ENCODE results near the gene SAV1.
"Not testable (repeated sequence)": the region's sequence is repeated elsewhere in the genome, so short reads cannot be mapped to it uniquely, and the experiment has no call there.

SAV1 gene

DNA sequence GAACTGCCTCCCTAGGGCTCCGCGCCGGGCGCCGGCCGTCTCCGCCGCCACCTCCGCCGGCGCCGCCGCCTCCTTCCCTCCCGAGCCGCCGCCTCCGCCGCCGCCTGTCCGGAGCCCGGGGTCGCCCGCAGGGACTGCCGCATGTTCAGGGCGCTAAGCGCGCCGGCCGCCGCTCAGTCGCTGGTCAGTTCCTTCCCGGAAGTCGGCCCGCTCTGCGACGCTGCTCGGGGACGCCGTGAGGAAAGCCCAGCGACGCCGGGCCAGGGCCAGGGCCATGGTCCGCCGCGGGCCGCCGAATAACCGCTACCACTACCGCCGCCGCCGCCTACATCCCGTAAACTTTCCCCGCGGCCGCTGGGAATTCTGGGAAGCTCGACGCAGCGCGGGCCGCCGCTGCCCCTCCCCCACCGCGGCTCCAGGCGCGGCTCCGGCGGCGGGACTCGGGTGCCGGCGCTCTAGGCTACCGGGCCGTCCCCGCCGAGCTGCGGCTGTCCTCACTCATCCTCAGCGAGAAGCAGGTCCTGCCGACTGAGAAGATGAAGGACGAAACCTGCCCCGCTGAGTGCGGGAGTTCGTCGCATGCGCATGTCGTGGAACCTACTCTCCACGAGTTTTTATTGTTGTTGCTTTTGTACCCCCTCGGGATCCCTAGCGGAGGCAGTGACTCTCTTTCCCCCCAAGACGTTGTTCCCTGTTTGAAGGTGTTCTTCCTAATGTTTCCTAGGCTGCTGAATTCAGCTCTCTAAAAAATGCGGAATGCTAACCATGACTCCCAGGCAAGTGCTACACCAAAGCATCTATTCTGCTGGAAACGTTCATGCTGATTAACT lies at the start of gene SAV1:
Gene SAV1, minus strand, starts transcription at position 311 of the 830 bp plus-strand sequence. CDS start 339 bp downstream, outside the sequence.
- peak; percentile 45 for DNase-seq

DNA sequence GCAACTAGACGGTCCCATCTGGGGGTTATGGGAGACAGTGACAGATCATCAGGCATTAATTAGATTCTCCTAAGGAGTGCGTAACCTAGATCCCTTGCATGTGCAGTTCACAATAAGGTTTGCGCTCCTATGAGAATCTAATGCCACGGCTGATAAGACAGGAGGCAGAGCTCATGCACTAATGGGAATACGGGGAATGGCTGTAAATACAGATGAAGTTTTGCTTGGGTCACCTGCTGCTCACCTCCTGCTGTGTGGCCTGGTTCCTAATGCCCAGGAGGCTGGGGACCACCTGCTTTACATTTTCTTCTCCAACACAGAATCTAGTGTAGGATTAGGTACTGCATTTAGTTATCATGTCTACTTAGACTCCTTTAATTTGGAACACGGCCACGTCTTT lies 49.7 kb upstream of the SAV1 start:
- no peak for DNase-seq

DNA sequence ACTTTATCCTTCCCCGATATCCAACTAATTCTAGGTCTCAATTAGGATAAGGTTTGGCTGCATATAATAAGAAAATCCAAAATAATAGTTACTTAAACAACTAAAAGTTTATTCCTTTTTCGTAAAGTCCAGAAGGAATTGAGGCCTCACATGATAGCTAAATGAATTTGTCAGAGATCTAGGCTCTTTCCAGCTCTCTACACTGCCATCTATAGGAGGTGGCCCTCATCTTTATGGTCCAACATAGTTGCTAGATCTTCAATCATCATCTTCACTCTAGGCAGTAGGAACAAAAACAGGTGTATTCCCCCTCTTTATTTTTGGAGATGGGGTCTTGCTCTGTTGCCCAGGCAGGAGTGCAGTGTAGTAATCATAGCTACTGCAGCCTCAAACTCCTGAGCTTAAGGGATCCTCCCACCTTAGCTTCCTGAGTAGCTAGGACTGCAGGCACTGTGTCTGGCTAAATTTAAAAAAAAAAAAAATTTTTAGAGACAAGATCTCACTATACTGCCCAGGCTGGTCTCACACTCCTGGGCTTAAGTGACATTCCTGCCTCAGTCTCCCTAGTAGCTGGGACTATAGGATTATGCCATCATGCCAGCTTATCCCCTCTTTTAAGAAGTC lies 46.5 kb upstream of the SAV1 start:
- DNase-seq, result no peak

GRCh38 chr14:50711043-50711442 lies 42.9 kb upstream of the SAV1 start:
- DNase-seq, result no peak

DNA sequence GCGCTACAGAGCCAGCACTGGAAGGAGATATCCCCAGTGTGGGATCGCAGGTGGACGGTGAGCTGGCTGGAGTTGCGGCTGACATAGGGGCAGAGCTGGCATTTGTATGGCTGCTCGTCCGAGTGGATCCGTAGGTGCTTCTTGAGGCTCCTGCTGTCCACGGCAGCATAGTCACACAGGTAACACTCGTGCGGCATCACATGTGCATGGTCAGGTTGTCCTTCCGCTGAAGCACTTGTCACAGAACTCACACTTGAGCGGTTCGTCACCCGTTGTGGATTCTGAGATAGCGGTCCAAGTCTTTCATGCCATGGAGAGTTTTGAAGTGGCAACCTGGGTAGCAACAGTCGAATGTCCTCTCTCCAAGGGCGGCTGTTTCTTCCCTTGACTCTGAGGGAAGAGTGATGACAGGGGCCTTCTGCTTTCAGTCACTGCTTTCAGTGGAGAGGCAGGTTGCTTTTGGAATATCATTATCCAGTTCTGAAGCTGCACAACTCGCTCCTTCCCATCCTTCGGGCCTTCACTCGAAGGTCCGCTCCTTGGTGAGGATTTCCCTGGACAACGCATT lies 37.0 kb upstream of the SAV1 start:
- no peak for DNase-seq

GRCh38 chr14:50704454-50705010 lies 36.4 kb upstream of the SAV1 start:
- no peak for DNase-seq

DNA sequence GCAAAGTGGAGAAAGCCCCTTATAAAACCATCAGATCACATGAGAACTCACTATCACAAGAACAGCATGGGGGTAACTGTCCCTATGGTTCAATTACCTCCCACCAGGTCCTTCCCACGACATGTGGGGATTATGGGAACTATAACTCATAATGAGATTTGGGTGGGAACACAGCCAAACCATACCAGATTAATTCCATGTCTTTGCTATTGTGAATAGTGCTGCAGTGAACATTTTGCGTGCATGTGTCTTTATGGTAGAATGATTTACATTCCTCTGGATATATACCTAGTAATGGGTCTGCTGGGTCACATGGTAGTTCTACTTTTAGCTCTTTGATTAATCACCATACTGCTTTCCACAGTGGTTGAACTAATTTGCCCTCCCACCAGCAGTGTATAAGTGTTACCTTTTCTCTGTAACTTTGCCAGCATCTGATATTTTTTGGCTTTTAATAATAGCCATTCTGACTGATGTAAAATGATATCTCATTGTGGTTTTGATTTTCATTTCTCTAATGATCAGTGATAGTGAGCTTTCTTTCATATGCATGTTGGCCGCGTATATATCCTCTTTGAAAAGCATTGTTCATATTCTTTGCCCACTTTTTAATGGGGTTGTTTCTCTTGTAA lies 29.7 kb upstream of the SAV1 start:
- no peak for DNase-seq

DNA sequence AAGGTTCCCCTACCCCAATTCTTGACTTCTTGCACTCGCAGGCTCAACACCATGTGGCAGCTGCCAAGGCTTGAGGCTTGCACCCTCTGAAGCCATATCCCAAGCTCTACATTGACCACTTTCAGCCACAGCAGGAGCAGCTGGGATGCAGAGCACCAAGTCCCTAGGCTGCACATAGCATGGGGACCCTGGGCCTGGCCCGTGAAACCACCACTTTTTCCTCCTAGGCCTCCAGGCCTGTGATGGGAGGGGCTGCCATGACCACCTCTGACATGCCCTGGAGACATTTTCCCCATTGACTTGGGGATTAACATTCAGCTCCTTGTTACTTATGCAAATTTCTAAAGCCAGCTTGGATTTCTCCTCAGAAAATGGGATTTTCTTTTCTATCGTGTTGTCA lies 26.2 kb upstream of the SAV1 start:
- DNase-seq, result not testable (repeated sequence)

- DNase-seq, result no peak
Observed at GRCh38 chr14:50688875-50689274, 20.8 kb upstream of the SAV1 start.

- DNase-seq, result no peak
Observed at GRCh38 chr14:50679674-50680073, 11.6 kb upstream of the SAV1 start.

DNA sequence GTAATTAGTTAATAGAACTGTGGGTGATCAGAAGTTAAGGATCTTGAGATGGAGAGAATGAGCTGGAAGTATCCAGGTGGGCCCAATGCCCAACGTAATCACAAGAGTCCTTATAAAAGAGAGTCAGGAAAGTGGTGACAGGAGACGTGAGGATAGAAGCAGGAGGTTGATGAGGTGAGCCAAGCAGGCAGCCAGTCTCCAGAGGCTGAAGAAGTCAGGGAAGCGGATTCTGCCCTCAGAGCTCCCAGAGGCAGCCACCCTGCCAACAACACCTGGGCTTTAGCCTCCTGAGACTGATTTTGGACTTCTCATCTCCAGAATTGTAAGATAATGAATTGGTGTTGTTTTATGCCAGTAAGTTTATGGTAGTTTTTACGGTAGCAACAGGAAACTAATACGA lies 10.1 kb upstream of the SAV1 start:
- no peak for DNase-seq

GRCh38 chr14:50677527-50678063 lies 9.5 kb upstream of the SAV1 start:
- DNase-seq, result no peak

DNA sequence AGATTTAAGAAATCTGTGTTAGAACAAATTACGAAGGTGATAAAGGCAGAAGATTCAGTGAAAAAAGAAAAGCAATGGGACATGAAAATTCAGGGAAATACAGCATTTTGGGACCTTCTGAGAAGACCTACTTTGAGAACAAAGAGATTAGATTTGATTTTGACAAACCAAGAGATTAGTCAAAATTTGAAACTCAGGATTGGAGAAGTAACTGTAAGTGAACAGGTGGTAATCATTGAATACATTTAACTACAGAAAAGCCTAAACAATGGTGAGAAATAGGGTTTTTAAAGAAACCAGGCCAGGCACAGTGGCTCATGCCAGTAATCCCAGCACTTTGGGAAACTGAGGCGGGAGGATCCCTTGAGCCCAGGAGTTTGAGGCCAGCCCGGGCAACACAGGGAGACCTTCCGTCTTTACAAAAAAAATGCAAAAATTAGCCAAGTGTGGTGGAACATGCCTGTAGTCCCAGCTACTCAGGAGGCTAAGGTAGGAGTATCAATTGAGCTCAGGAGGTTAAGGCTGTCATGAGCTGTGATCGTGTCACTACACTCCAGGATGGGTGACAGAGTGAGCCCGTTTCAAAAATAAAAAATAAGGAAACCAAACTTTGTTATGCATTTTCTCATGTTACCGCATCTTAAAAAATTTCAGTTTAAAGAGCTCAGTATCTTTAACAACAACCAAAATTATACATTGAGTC lies 8.9 kb upstream of the SAV1 start:
- DNase-seq, result no peak

DNA sequence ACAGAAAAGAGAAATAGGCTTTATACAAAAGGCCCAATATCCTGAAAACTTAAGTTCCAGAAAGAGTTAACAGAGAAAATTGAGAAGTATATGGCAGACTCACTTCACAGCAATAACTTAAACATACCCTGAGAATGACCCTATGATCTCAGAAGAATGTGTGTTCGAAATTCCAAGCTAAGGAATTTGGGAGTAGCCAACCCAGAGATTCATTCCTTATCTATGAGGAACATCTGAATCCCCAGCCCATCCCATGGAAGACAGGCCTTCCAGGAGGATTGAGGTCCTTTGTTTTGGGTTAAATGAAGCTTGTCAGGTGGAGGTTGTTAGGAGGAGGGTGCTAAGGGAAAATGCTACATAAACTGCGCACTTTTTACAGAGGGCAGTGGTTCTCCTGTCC lies 7.5 kb upstream of the SAV1 start:
- DNase-seq, result no peak

- DNase-seq, result no peak
Observed at GRCh38 chr14:50670866-50671256, 2.8 kb upstream of the SAV1 start.

GRCh38 chr14:50670196-50670865 lies 2.2 kb upstream of the SAV1 start:
- no peak for DNase-seq

DNA sequence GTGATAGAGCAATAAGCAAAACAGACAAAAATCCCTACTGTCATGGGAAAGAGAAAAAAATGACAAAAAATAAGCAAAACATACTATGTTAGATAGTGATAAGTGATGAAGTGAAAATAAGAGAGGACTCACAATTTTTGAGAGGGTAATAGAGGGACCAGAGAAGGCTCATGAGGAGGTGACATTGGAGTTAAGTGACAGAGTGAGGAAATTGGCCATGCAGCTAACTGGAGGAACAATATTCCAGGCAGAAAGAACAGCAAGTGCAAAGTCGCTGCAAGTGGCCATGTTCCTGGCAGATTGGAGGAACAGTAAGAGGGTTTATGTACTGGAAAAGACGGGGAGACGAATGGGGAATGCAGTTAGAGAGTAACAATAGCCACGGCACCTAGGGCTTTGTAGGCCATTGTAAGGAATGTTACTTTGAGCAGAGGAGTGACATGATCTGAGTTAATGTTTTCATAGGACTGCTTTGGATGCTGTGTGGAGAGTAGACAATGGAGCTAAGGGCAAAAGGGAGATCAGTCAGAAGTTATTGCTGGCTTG lies 1.4 kb upstream of the SAV1 start:
- DNase-seq, result no peak

- no peak for DNase-seq
Observed at GRCh38 chr14:50668826-50669143, 679 bp upstream of the SAV1 start.

GRCh38 chr14:50667684-50667995 lies 466 bp downstream of the SAV1 start:
- no peak for DNase-seq

- no peak for DNase-seq
Observed at GRCh38 chr14:50666772-50667683, 1.1 kb downstream of the SAV1 start.

DNA sequence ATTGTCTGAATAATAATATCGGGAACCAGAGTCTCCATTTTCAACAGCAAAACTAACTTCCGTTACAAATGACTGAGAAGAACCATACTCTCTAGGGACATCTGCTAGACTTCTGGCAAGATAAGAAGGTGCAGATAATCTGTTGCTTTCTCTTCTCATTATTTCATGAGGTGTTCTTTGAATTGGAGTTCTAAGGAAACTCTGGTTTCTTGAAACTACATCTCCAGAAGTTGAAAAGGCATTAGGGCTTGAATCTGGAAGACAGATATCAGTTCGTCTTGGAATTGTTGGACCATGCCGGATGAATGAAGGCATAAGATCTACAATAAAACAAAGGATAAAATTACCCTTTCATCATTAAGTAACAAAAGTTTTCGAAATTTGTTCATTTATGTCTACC lies 2.8 kb downstream of the SAV1 start:
- DNase-seq, result not testable (repeated sequence)

Measured in NCI-H2081 treated with DMSO at 0.1 percent for 48 hours (cell line).